ENCODE data around the gene DCLK2. TPM values are rescaled to one million over a fixed set of nuclear protein-coding genes. Genes with fewer than 3 reads are reported as not detected.

Gene DCLK2
- total RNA-seq, 1 experiment from 2014 or later, result 2.7 TPM

GRCh38 chr4:150265806-150266205 lies 187.6 kb downstream of the DCLK2 start:
- no peaks in the 10 kb centered on the region for H3K79me2 ChIP-seq (ENCODE audit: insufficient read depth, low read length)
- H3K4me1 ChIP-seq (ENCODE audit: control insufficient read depth in 1 of 2, insufficient read depth in 2 of 2, low read length in 2 of 2), result no peaks in the 10 kb centered on the region
- H2AFZ ChIP-seq (ENCODE audit: low read depth, low read length, poor library complexity, severe bottlenecking), result no peak overlapping the region
- ChIA-PET CTCF (no interaction called here), RAD21 (ENCODE audit: low non-redundant PET in 1 of 2, low total read pairs in 2 of 2, uncharacterized antibody in 2 of 2, unreplicated experiment in 2 of 2) (no interaction called here), POLR2A (interaction anchor here (0.7 kb wide), 1 partner anchor 330 kb away, joined by 3 read pairs; no protein-coding TSS in a partner anchor)
- H3K9me2 ChIP-seq (ENCODE audit: insufficient read depth), result no peaks in the 10 kb centered on the region
- H3K9me3 ChIP-seq (ENCODE audit: control insufficient read depth in 1 of 2, insufficient read depth in 1 of 2, low read depth in 1 of 2, low read length in 2 of 2), result no peaks in the 10 kb centered on the region
- no peaks in the 10 kb centered on the region for H4K20me1 ChIP-seq (ENCODE audit: insufficient read depth)
- H3K4me3 ChIP-seq (replicated peaks in 1 of 2; ENCODE audit: low read depth in 1 of 2, low read length in 2 of 2), result no peak overlapping the region
- no peak for DNase-seq (ENCODE audit: low read depth, low spot score)
- no peak overlapping the region for H3K4me2 ChIP-seq (ENCODE audit: low read length)
- no TSS peak for BruUV-seq (replicated peaks)
- no peaks in the 10 kb centered on the region for H3K27me3 ChIP-seq (ENCODE audit: insufficient read depth, low read length)
- H3K9ac ChIP-seq (ENCODE audit: low read length), result no peak overlapping the region
- intact Hi-C loops (cut with micrococcal nuclease), result no loop called here
- H3K36me3 ChIP-seq (ENCODE audit: control insufficient read depth in 1 of 2, insufficient read depth in 2 of 2, low read length in 2 of 2), result no peaks in the 10 kb centered on the region
- no peak for ATAC-seq
- TF ChIP-seq EZH2 (IDR thresholded peaks at IDR 0.05) (no peak), POLR2AphosphoS5 (IDR thresholded peaks at IDR 0.05; ENCODE audit: low read depth, low read length) (no peak), ZFX (IDR thresholded peaks at IDR 0.05) (no peak), RAD21 (IDR thresholded peaks at IDR 0.05; ENCODE audit: low read depth) (no peak), CTCF (IDR thresholded peaks at IDR 0.05 in 2 of 3, conservative IDR thresholded peaks at IDR 0.05 in 1 of 3; ENCODE audit: borderline replicate concordance in 1 of 3, insufficient read depth in 1 of 3, low read depth in 2 of 3, low read length in 2 of 3) (no peak), FOSL1 (IDR thresholded peaks at IDR 0.05; ENCODE audit: low read depth) (no peak), TCF7L2 (IDR thresholded peaks at IDR 0.05; ENCODE audit: borderline replicate concordance, extremely low read depth, insufficient read depth, insufficient read length) (no peak), ELF1 (IDR thresholded peaks at IDR 0.05; ENCODE audit: borderline replicate concordance, low read depth) (no peak), POLR2A (IDR thresholded peaks at IDR 0.05; ENCODE audit: borderline replicate concordance, extremely low read depth, insufficient read depth, insufficient read length) (no peak), SRF (IDR thresholded peaks at IDR 0.05; ENCODE audit: low read depth) (no peak), SP1 (IDR thresholded peaks at IDR 0.05; ENCODE audit: low read depth) (no peak), YY1 (IDR thresholded peaks at IDR 0.05; ENCODE audit: extremely low read depth, insufficient replicate concordance, low read depth, low read length) (no peak), EGR1 (IDR thresholded peaks at IDR 0.05; ENCODE audit: low read depth) (no peak), EZH2phosphoT487 (IDR thresholded peaks at IDR 0.05; ENCODE audit: borderline replicate concordance) (no peak)
- TF ChIP-seq, protein P1, sequence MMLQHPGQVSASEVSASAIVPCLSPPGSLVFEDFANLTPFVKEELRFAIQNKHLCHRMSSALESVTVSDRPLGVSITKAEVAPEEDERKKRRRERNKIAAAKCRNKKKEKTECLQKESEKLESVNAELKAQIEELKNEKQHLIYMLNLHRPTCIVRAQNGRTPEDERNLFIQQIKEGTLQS (IDR thresholded peaks at IDR 0.05), result no peak
- no peak overlapping the region for H3K27ac ChIP-seq (ENCODE audit: low read depth, low read length)

All from HCT116 (cell line).